IgD-negative memory B cell (primary cell): ENCODE results near the gene DDOST. TPM values are rescaled to one million over a fixed set of nuclear protein-coding genes. Genes with fewer than 3 reads are reported as not detected.

ENCODE experiments used
- H3K27ac Mint-ChIP-seq, 3 donors: one replicate each; pipeline ENCODE4 v1.8.0; 2020 to 2022; ENCODE audit warnings: mild to moderate bottlenecking in 3 of 3, mixed read lengths in 3 of 3, moderate library complexity in 1 of 3
- H3K27me3 Mint-ChIP-seq: one replicate; pipeline ENCODE4 v1.8.0; 2021; ENCODE audit warnings: mixed read lengths
- H3K36me3 Mint-ChIP-seq: one replicate; pipeline ENCODE4 v1.8.0; 2020; ENCODE audit warnings: mild to moderate bottlenecking, mixed read lengths
- H3K4me1 Mint-ChIP-seq, 3 donors: one replicate each; pipeline ENCODE4 v1.8.0; 2020 to 2022; ENCODE audit warnings: mixed read lengths in 3 of 3, mild to moderate bottlenecking in 1 of 3
- H3K4me3 Mint-ChIP-seq, 4 donors: one replicate each; pipeline ENCODE4 v1.8.0; 2020 to 2022; ENCODE audit warnings: mild to moderate bottlenecking in 4 of 4, mixed read lengths in 4 of 4, moderate library complexity in 3 of 4
- H3K9me3 Mint-ChIP-seq, 3 donors: one replicate each; pipeline ENCODE4 v1.8.0; 2020 to 2021; ENCODE audit warnings: mixed read lengths in 3 of 3, mild to moderate bottlenecking in 1 of 3
- polyA plus RNA-seq: library from polyadenylated mRNA; unstranded; fragments of 300-500 nt; fragmentation: Illumina TruSeq; gene quantifications from one replicate; pipeline ENCODE4 v1.2.3, GENCODE V29; 2021

The DDOST gene
- polyA plus RNA-seq, 1 donor from 2014 or later: 209 TPM

DNA sequence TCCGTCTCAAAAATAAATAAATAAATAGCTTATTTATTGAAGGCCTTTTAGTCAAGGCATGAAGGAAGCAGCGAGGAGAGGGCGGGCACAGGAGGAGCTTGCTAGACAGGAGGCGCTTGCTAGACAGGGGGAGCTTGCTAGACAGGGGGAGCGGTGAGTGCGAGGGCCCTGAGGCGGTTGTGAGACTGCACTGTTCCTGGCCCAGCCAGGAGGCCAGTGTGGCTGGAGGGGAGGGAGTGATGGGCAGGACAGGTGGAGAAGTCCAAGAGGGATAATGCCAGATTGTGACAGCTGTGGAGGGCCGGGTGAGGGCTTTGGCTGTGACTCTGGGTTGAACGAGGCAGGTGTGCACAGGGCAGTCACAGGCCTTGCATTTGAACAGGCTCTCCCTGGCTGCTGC is 38.4 kb upstream of the DDOST start:
- Mint-ChIP-seq H3K4me1 (peaks cover 4 to 8% (median 4%) of the 10 kb centered on the region in 3 donors), H3K27ac (no peak overlapping the region), H3K36me3 (no peaks in the 10 kb centered on the region), H3K27me3 (no peaks in the 10 kb centered on the region), H3K4me3 (no peak overlapping the region), H3K9me3 (no peaks in the 10 kb centered on the region)

DNA sequence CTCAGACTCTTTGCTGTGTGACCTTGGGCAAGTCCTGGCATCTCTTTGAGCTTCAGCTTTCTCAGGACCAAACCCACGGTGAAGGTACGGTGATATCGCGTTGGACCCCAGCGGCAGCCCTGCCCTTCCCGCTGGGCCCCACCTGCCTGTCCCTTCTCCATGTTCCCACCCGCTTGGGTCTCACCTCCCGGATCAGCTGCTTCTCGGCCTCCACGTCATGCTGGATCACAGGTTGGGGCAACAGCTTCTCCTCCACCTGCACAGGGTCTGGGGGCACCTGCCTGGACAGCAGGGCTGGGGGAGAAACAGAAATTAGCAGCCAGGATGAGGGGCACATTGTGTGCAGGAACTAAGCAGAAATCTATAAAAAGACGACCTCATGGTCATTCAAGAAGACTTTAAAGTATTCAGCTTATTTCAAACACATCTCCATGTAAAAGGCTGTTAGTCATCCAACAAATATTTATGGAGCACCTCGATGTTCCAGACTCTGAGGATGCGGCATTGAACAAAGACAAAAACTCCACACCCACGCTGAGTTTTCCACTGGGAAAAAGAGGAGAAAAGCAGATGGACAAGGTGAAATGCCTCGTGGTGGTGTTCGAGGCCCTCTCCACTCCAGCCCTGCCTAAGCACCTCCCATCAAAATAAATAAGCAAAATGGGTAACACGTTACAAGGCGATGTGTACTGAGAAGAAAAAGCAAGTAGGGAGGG is 37.2 kb upstream of the DDOST start:
- H3K9me3 Mint-ChIP-seq: no peaks in the 10 kb centered on the region
- H3K4me3 Mint-ChIP-seq: peak overlapping the region in 1 of 4 donors; percentile 17
- H3K36me3 Mint-ChIP-seq: no peaks in the 10 kb centered on the region
- H3K4me1 Mint-ChIP-seq: peaks cover 4 to 10% (median 4%) of the 10 kb centered on the region in 3 donors
- peaks cover 2% of the 10 kb centered on the region for H3K27me3 Mint-ChIP-seq
- H3K27ac Mint-ChIP-seq: no peak overlapping the region

DNA sequence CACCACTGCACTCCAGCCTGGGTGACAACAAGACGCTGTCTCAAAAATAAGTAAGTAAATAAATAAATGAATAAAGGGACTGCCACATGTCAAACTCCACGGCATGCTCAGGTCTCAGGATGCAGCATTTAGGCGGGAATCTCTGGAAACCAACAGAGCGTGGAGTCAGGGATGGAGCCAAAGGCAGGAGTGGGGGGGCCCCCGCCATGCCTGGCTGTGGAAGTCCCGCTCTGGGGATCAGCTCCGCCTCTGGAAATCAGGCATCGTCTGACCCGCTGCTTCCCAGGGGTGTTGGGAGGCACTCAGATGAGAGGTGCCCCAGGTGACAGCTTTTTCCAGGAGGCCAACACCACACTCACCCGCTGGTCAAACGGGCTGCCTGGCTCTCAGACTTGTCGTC is 36.4 kb upstream of the DDOST start:
- Mint-ChIP-seq H3K9me3 (no peaks in the 10 kb centered on the region), H3K36me3 (no peaks in the 10 kb centered on the region), H3K4me1 (peaks cover 4 to 10% (median 4%) of the 10 kb centered on the region in 3 donors), H3K4me3 (no peak overlapping the region), H3K27me3 (peaks cover 2% of the 10 kb centered on the region), H3K27ac (no peak overlapping the region)

DNA sequence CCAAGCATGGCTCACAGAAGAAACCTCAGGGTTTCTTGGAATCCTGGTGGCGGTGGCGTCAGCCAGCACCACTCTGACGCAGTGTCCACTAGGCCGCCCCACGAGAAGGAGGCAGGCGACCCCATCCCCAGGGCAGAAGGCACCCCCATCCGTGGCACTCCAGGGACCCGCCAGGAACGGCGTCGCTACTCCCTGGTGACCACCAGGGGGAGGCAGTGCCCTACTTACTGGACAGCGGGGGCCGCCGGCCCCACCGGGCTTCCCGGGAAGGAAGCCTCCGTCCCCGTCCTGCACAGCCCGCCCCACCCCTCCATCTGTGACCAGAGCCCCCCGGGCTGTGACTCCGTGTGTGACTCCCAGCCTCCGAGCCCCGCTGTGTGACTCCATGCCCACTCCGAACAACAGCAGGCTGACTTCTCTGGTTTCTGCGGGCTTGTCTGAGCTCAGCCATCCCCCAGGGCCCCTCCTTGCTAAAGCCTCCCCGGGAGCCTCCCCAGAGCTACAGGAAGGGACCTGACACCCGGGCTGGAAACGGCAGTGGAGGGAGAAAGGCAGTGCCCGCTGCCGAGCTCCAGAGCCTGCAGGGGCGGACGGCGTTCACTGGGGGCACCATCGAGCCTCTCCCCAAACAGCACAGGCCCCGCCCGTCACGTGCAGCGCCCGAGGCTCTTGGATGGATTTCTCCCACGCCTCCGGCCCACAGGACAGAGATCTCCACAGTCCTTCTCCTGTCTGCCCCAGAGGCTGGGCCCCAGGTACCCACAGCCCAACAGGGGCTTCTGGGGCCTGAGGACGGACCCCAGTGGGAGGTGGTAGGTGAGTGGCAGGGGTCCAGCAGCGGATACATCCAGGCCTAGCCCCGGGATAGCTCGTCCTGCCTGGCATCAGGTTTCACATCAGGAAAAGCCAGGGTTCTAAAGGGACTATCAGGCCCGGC is 35.5 kb upstream of the DDOST start:
- peak overlapping the region; percentile 60 to 93 (median 86) for H3K27ac Mint-ChIP-seq
- no peaks in the 10 kb centered on the region for H3K36me3 Mint-ChIP-seq
- peaks cover 4 to 10% (median 4%) of the 10 kb centered on the region in 3 donors for H3K4me1 Mint-ChIP-seq
- peaks cover 0 to 6% (median 3%) of the 10 kb centered on the region in 3 donors for H3K9me3 Mint-ChIP-seq
- peak overlapping the region; percentile 85 to 98 (median 90) for H3K4me3 Mint-ChIP-seq
- peaks cover 8% of the 10 kb centered on the region for H3K27me3 Mint-ChIP-seq

DNA sequence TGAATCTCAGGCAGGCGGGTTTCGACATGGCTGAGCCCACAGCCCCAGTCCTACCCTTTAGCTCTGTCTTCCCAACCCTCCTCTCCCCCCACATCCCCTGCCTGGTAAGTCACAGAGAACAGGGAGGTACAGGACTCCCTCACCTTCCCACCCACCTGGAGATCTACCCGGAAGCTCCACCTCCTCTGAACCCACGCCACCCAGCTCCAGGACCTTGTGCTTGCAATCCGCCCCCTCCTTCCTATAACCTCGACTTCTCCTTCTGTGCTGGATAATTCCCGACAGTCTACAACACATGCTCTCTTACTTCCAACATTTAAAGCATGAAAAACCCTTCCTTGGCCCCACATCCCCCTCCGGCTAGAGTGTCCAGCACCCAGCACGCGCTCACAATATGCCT is 34.3 kb upstream of the DDOST start:
- Mint-ChIP-seq H3K27ac (no peak overlapping the region), H3K4me3 (peak overlapping the region in 2 of 4 donors; percentile 86 to 95), H3K27me3 (peaks cover 8% of the 10 kb centered on the region), H3K9me3 (peaks cover 0 to 6% (median 3%) of the 10 kb centered on the region in 3 donors), H3K4me1 (peaks cover 4 to 10% (median 4%) of the 10 kb centered on the region in 3 donors), H3K36me3 (no peaks in the 10 kb centered on the region)

DNA sequence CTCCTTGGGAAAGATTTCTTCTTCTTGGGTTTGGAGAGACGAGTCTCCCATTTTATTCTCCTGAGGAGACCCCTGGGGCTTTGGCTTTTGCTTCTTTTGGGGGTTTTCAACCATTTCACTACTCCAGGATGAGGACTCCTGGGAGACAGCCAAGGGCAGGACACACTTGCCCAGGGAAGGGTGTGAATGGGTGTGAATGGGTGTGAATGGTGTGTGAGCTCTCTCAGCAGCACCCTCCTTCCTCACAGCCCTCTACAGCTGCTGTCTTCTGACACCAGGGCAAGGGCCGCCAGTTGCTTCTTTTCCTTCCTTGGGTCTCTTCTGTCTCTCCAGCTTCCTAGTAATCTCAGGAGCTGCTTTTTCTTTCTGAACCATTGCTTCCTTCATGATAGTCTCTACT is 32.5 kb upstream of the DDOST start:
- peaks cover 0 to 6% (median 3%) of the 10 kb centered on the region in 3 donors for H3K9me3 Mint-ChIP-seq
- H3K36me3 Mint-ChIP-seq: no peaks in the 10 kb centered on the region
- H3K27me3 Mint-ChIP-seq: peaks cover 8% of the 10 kb centered on the region
- peak overlapping the region in 1 of 4 donors; percentile 63 for H3K4me3 Mint-ChIP-seq
- peaks cover 4 to 10% (median 4%) of the 10 kb centered on the region in 3 donors for H3K4me1 Mint-ChIP-seq
- no peak overlapping the region for H3K27ac Mint-ChIP-seq

DNA sequence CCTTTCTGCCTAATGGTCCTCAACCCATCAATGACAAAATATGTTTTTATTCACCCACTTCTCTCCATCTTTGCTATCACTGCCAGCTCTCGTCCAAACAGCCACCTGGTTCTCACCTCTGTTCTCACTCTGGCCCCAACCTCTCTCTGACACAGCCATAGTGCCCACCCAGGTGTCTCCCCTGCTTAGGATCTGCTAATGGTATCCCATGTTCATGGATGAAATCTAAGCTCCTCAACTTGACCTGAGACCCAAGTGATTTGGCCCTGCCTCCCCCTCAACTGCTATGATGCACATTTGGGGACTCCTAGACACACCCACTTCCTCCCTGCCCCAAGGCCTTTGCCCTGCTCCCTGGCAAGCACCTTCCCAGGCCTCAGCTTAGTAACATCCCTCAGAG is 30.7 kb upstream of the DDOST start:
- Mint-ChIP-seq H3K9me3 (peaks cover 0 to 6% (median 3%) of the 10 kb centered on the region in 3 donors), H3K4me3 (no peak overlapping the region), H3K36me3 (no peaks in the 10 kb centered on the region), H3K27ac (peak overlapping the region in 1 of 3 donors; percentile 73), H3K4me1 (peaks cover 4 to 9% (median 4%) of the 10 kb centered on the region in 3 donors), H3K27me3 (peaks cover 8% of the 10 kb centered on the region)

DNA sequence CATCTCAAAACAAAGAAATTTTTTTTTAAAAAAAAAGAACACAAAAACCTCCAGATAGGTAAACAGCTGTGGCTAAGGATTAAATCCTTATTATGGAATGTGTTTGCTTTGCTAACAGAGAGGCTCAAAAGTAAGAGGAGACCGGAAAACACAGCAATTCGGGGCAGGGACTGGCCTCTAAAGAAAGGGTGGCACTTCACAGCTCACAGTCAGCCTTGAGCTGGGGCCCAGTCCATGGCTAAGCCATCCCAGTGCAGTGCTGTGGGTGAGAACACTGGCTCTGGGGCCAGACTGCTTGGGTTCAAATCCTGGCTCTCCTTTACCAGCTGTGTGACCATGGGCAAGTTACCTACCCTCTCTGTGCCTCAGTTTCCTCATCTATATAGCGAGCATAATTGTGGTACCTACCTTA is 28.5 kb upstream of the DDOST start:
- no peak overlapping the region for H3K4me3 Mint-ChIP-seq
- H3K9me3 Mint-ChIP-seq: peaks cover 0 to 6% (median 3%) of the 10 kb centered on the region in 3 donors
- H3K27ac Mint-ChIP-seq: no peak overlapping the region
- peaks cover 1% of the 10 kb centered on the region for H3K36me3 Mint-ChIP-seq
- H3K4me1 Mint-ChIP-seq: peaks cover 0 to 2% (median 0%) of the 10 kb centered on the region in 3 donors
- peaks cover 19% of the 10 kb centered on the region for H3K27me3 Mint-ChIP-seq

DNA sequence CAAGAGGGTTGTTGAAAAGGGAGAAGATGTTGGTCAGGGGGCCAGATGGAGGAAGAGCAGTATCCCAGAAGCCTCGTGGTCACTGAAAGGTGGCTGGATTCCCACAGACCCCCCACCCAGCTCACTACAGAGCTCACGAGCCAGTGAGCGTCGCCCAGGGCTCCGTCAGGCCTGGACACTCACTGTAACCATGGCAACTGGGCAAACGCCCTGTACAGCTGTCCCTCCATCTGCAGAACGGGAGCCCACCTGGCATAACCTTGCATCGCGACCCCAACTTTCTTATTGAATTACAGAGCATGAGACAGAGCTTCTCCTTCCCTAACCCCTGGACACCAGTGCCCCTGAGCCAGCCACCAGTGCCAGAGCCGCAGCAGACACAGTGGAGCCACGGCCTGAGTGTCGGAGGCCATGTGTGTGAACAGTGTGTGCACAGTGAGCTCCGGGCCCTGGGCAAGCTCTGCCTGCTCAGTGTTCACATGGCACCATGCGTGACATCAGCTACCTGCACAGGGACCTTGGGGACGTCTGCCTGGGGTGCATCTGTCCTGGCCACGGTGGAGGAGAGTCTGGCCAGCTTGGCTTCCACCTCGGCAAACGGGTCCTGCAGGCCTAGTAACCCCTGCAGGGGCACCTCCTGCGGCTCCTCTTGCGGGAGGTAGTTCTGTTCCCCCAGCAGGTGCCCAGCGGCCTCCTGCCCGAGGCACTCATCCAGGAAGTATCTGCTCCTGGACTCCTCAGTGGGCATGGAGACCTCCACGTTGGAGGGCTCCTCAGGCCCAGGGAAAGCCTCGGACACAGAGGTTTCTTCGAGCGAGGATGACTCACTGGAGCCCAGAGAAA is 25.9 kb upstream of the DDOST start:
- Mint-ChIP-seq H3K9me3 (peaks cover 0 to 4% (median 3%) of the 10 kb centered on the region in 3 donors), H3K4me3 (no peak overlapping the region), H3K27me3 (peaks cover 21% of the 10 kb centered on the region), H3K4me1 (no peaks in the 10 kb centered on the region), H3K27ac (no peak overlapping the region), H3K36me3 (peaks cover 1% of the 10 kb centered on the region)

DNA sequence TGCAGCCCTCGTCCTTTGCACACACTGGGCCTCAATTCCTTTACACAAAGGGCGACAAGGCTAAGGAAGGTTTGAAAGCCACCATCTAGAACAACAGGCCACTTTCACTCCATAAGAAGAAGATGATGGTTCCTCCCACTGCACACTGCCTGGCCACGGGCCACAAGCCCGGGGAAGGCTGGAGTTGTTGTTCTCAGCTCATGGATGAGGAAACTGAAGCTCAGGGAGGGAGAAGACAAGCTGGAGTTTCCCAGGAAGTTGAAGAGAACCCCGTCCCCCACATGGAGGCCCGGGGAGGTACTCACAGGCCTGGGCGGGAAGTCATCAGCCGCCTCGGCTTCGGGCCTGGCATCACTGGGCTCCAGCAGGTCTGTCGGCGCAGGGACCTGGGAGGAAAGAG is 24.6 kb upstream of the DDOST start:
- Mint-ChIP-seq H3K4me3 (no peak overlapping the region), H3K27me3 (peaks cover 23% of the 10 kb centered on the region), H3K27ac (no peak overlapping the region), H3K36me3 (peaks cover 1% of the 10 kb centered on the region), H3K9me3 (no peaks in the 10 kb centered on the region), H3K4me1 (no peaks in the 10 kb centered on the region)

DNA sequence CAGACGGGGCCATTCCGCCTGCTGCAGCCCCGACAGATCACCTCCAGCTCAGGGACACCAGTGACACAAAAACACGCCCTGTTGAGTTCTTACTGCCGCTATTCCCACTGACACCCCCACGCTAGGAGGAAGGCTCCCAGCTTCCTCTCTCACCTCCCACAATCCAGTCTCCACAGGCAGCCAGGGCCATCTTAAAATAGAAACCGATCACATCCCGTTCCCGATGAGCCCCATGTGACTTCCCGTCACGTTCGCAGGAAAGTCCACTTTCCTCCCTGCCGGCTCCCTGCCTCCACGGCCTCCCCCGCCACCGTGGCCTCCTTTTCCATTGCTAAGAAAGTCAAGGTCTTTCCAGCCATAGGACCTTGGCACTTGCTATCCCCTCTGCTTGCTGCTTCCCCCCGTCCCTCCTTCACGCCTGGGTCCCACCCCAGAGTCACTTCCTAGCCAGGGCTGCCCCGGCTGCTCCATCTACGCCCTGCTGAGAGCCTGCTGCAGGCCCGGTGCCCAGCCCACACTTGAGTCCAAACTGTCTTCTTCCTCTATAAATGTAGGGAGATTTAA is 24.0 kb upstream of the DDOST start:
- H3K27ac Mint-ChIP-seq: no peak overlapping the region
- peaks cover 0 to 3% (median 0%) of the 10 kb centered on the region in 3 donors for H3K4me1 Mint-ChIP-seq
- peaks cover 24% of the 10 kb centered on the region for H3K27me3 Mint-ChIP-seq
- H3K4me3 Mint-ChIP-seq: no peak overlapping the region
- peaks cover 1% of the 10 kb centered on the region for H3K36me3 Mint-ChIP-seq
- no peaks in the 10 kb centered on the region for H3K9me3 Mint-ChIP-seq

DNA sequence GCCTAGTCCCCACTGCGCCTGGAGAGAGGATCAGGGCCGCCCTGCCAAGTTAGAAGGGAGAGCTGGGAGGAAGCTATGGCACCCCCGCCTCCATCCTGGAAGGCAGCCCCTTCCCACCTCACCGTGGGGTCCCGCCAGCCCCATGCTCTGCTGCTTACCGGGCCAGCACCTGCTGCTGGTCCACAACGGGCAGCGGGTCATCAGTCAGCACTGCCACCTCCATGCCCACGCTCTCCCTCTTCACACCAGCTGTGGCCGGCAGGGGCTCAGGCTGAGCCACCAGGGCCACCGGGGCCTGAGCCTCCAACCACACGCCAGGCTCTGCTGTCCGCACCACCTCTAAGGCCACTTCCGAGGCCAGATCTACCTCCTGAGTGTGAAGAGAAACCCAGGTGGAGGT is 23.5 kb upstream of the DDOST start:
- Mint-ChIP-seq H3K36me3 (peaks cover 1% of the 10 kb centered on the region), H3K9me3 (no peaks in the 10 kb centered on the region), H3K27ac (no peak overlapping the region), H3K4me3 (no peak overlapping the region), H3K4me1 (peaks cover 0 to 6% (median under 1%) of the 10 kb centered on the region in 3 donors), H3K27me3 (peaks cover 24% of the 10 kb centered on the region)

DNA sequence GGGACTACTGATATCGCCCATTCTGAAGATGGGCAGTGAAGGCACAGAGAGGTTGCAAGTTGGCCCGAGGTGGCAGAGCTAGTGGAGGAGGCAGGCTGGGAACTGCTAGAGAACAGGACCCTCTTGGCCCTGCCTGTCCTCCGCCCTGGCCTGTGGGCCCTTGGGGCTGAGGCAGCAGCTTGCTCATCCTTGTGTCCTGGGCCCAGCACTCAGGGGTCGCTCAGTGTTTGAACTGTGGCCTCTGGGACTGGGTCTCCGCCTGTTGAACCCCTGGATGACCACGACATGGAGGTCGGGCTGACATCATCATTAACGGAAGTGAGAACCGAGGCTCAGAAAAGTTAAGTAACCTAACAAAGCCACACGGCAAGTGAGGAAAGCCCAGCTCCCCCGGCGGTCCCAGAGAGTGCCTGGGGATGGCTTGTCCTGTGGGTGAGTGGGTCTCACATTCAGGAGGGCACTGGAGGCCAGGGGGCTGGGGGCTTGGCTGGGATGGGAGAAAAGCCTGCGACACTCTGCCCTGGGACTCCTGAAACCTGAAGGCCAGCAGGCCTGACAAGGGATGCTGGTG is 23.0 kb upstream of the DDOST start:
- H3K36me3 Mint-ChIP-seq: peaks cover 1% of the 10 kb centered on the region
- H3K4me3 Mint-ChIP-seq: no peak overlapping the region
- no peaks in the 10 kb centered on the region for H3K9me3 Mint-ChIP-seq
- no peak overlapping the region for H3K27ac Mint-ChIP-seq
- peaks cover 0 to 6% (median 5%) of the 10 kb centered on the region in 3 donors for H3K4me1 Mint-ChIP-seq
- peaks cover 24% of the 10 kb centered on the region for H3K27me3 Mint-ChIP-seq

DNA sequence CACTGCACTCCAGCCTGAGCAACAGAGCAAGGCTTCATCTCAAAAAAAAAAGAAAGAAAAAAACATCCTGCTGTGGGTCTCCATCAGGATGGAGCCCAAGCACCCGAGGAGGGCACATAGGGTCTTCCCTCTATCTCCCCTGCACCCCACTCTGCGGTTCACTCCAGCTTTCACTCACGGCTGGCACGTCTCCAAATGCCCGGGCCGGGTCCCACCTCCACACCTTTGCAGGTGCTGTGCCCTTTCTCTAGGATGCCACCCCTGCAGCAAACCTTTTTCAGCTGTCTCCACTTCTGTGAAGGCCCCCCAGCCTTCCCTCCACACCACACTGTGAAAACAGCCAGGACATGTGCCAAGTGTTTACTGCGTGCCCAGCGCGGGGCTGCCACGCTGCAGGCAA is 22.4 kb upstream of the DDOST start:
- Mint-ChIP-seq H3K27ac (no peak overlapping the region), H3K4me1 (peaks cover 4 to 9% (median 8%) of the 10 kb centered on the region in 3 donors), H3K27me3 (peaks cover 24% of the 10 kb centered on the region), H3K36me3 (peaks cover 1% of the 10 kb centered on the region), H3K4me3 (peak overlapping the region in 1 of 4 donors; percentile 1), H3K9me3 (no peaks in the 10 kb centered on the region)
